ENCODE measurements around the gene GNPTG. TPM values are rescaled to one million over a fixed set of nuclear protein-coding genes. Genes with fewer than 3 reads are reported as not detected.

Gene GNPTG
- polyA plus RNA-seq, 1 of the 3 experiments (the other 2 are of a cell fraction), result 113 TPM

GRCh38 chr16:1397779-1398178 is 46.0 kb downstream of the GNPTG start:
- 96% methylated on average over 9 of the region's 21 CpGs for WGBS (ENCODE audit: low lambda C conversion rate)
- Histone ChIP-seq H3K9me2 (no peaks in the 10 kb centered on the region), H3F3A (replicated peaks; ENCODE audit: insufficient read depth) (no peaks in the 10 kb centered on the region), H3K27me3 (ENCODE audit: insufficient read depth) (no peaks in the 10 kb centered on the region), H3K4me2 (no peak overlapping the region), H2AFZ (ENCODE audit: low read depth) (no peak overlapping the region), H3K4me3 (ENCODE audit: low read depth in 2 of 2, low read length in 1 of 2) (no peak overlapping the region), H3K9ac (no peak overlapping the region), H4K20me1 (ENCODE audit: insufficient read depth) (no peaks in the 10 kb centered on the region), H3K4me1 (ENCODE audit: control insufficient read depth in 1 of 2, insufficient read depth in 2 of 2, low read depth in 1 of 2, low read length in 1 of 2) (no peaks in the 10 kb centered on the region), H3K27ac (ENCODE audit: low read depth in 2 of 2, low read length in 1 of 2) (no peak overlapping the region), H3K79me2 (ENCODE audit: insufficient read depth) (no peaks in the 10 kb centered on the region), H3K9me3 (no peaks in the 10 kb centered on the region), H3K36me3 (replicated peaks in 1 of 2; ENCODE audit: control insufficient read depth in 1 of 2, insufficient read depth in 2 of 2, low read length in 1 of 2) (peaks cover 0 to 13% of the 10 kb centered on the region in 2 experiments)
- ChIA-PET CTCF (no interaction called here), POLR2A (no interaction called here)
- DNase-seq, result peak; percentile 25
- TF ChIP-seq IRF3 (IDR thresholded peaks at IDR 0.05; ENCODE audit: low read depth, low read length), result no peak
- TF ChIP-seq SMC3 (IDR thresholded peaks at IDR 0.05; ENCODE audit: low read depth, low read length), result no peak
- TF ChIP-seq RCOR1 (IDR thresholded peaks at IDR 0.05; ENCODE audit: low read length), result no peak
- TF ChIP-seq RAD21 (IDR thresholded peaks at IDR 0.05; ENCODE audit: low read length), result no peak
- TF ChIP-seq USF2 (IDR thresholded peaks at IDR 0.05; ENCODE audit: borderline replicate concordance, low read depth, low read length), result no peak
- TF ChIP-seq REST (IDR thresholded peaks at IDR 0.05; ENCODE audit: low read depth, low read length), result no peak
- no peak for TF ChIP-seq FOXJ3 (CRISPR knock-in tag; IDR thresholded peaks at IDR 0.05)

- CTCF ChIA-PET, result no interaction called here
- no peaks in the 10 kb centered on the region for H3K9me2 ChIP-seq
- TF ChIP-seq MAX (IDR thresholded peaks at IDR 0.05; ENCODE audit: low read depth), result no peak
- no peak for TF ChIP-seq TEAD4 (IDR thresholded peaks at IDR 0.05; ENCODE audit: borderline replicate concordance, insufficient read depth)
- no peak for TF ChIP-seq JUND (IDR thresholded peaks at IDR 0.05)
- no peak for TF ChIP-seq RFX5 (IDR thresholded peaks at IDR 0.05; ENCODE audit: low read length)
- no peak for TF ChIP-seq SMC3 (IDR thresholded peaks at IDR 0.05; ENCODE audit: low read depth, low read length)
- no peak for TF ChIP-seq FOSL2 (IDR thresholded peaks at IDR 0.05; ENCODE audit: borderline replicate concordance, low read depth)
- no peak for TF ChIP-seq CTCF (IDR thresholded peaks at IDR 0.05)
- no peak for TF ChIP-seq USF2 (IDR thresholded peaks at IDR 0.05; ENCODE audit: borderline replicate concordance, low read depth, low read length)
- TF ChIP-seq PBX3 (IDR thresholded peaks at IDR 0.05), result no peak
- TF ChIP-seq TCF12 (IDR thresholded peaks at IDR 0.05), result no peak
- TF ChIP-seq EZH2phosphoT487 (IDR thresholded peaks at IDR 0.05; ENCODE audit: borderline replicate concordance, low read depth), result no peak
- no peak for TF ChIP-seq NRF1 (IDR thresholded peaks at IDR 0.05; ENCODE audit: low read depth, low read length)
- no peak for TF ChIP-seq POLR2AphosphoS5 (IDR thresholded peaks at IDR 0.05; ENCODE audit: low read depth, low read length)
These were observed 46.6 kb downstream of the GNPTG start for GRCh38 chr16:1398351-1398750.

More at GRCh38 chr16:1398351-1398750, 46.6 kb downstream of the GNPTG start:
- POLR2A ChIA-PET, result no interaction called here
- H3K4me3 ChIP-seq (ENCODE audit: low read depth in 2 of 2, low read length in 1 of 2), result no peak overlapping the region
- H3K27me3 ChIP-seq (ENCODE audit: insufficient read depth), result no peaks in the 10 kb centered on the region
- no peaks in the 10 kb centered on the region for H3F3A ChIP-seq (replicated peaks; ENCODE audit: insufficient read depth)
- WGBS (ENCODE audit: low lambda C conversion rate), result 95% methylated on average over 9 of the region's 9 CpGs
- no peaks in the 10 kb centered on the region for H3K9me3 ChIP-seq
- H2AFZ ChIP-seq (ENCODE audit: low read depth), result no peak overlapping the region
- DNase-seq, result peak; percentile 20
- peaks cover 0 to 10% of the 10 kb centered on the region in 2 experiments for H3K36me3 ChIP-seq (replicated peaks in 1 of 2; ENCODE audit: control insufficient read depth in 1 of 2, insufficient read depth in 2 of 2, low read length in 1 of 2)
- no peak overlapping the region for H3K4me2 ChIP-seq
- no peak overlapping the region for H3K9ac ChIP-seq
- H4K20me1 ChIP-seq (ENCODE audit: insufficient read depth), result no peaks in the 10 kb centered on the region
- H3K27ac ChIP-seq (ENCODE audit: low read depth in 2 of 2, low read length in 1 of 2), result no peak overlapping the region
- no peaks in the 10 kb centered on the region for H3K79me2 ChIP-seq (ENCODE audit: insufficient read depth)
- no peaks in the 10 kb centered on the region for H3K4me1 ChIP-seq (ENCODE audit: control insufficient read depth in 1 of 2, insufficient read depth in 2 of 2, low read depth in 1 of 2, low read length in 1 of 2)
